ENCODE data around the gene OSER1. TPM values are rescaled to one million over a fixed set of nuclear protein-coding genes. Genes with fewer than 3 reads are reported as not detected.

OSER1 gene
- total RNA-seq, 5 donors from 2014 or later (not counting 1 experiment from before 2014, with no cell fraction given): 28.7 to 96.7 (median 35.4) TPM

DNA sequence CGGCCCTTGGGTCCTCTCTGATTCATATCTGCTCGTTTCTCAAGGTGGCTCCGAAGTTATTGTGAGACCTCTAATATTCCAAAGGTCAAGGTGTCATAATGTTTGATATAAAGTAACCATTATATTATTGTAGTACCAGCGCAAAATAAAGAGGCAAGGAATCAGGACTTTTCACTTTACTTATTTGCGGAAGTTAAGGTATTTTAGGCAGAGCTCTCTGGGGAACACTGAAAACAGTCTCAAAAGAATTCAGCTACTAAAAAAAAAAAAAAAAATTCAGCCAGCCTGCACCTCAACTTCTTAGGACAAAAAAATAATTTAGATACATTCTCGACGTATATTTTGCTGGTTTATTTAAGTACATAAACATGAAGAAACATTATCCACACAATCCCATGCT, 2.4 kb downstream of the OSER1 start:
- WGBS (ENCODE audit: insufficient coverage): no CpG with 5 or more reads among the region's 7 CpGs
- Mint-ChIP-seq H3K4me1 (peaks cover 57 to 71% (median 70%) of the 10 kb centered on the region in 3 donors), H3K36me3 (peaks cover 19% of the 10 kb centered on the region), H3K4me3 (peak overlapping the region; percentile 96 to 99 (median 97)), H3K27me3 (no peaks in the 10 kb centered on the region), H3K27ac (peak overlapping the region in 1 of 2 donors; percentile 13), H3K9me3 (no peaks in the 10 kb centered on the region)
- no peak overlapping the region for H3K4me3 ChIP-seq (ENCODE audit: control insufficient read depth in 1 of 2, extremely low read depth in 1 of 2, low read length in 1 of 2)
- peaks cover 0 to 20% of the 10 kb centered on the region in 2 donors for H3K36me3 ChIP-seq (ENCODE audit: control insufficient read depth in 2 of 2, extremely low read depth in 1 of 2, insufficient read depth in 1 of 2, low read length in 1 of 2)
- peaks cover 25% of the 10 kb centered on the region in 2 experiments for H3K4me1 ChIP-seq (ENCODE audit: control insufficient read depth in 1 of 2, extremely low read depth in 1 of 2, insufficient read depth in 2 of 2, low read length in 2 of 2)
- H3K27me3 ChIP-seq (replicated peaks in 1 of 2; ENCODE audit: control insufficient read depth in 2 of 2, extremely low read depth in 1 of 2, insufficient read depth in 2 of 2, low read length in 1 of 2): no peaks in the 10 kb centered on the region
- ChIA-PET POLR2A (interaction anchor here (0.5 to 0.7 kb wide), 3 partner anchors 9 to 773 kb away, joined by 3 to 7 read pairs (median 3); partner anchors contain the start of gene SERINC3 (in 1 of the 2)), CTCF (interaction anchor here (0.6 to 2.0 kb wide), 4 partner anchors 12 to 752 kb away, joined by 3 to 6 read pairs (median 4); no protein-coding TSS in a partner anchor)
- H3K9me3 ChIP-seq: no peaks in the 10 kb centered on the region
- DNase-seq (no peak), ATAC-seq (replicated peaks in 1 of 4) (no peak)
- no peak overlapping the region for H3K27ac ChIP-seq (ENCODE audit: low read length)

DNA sequence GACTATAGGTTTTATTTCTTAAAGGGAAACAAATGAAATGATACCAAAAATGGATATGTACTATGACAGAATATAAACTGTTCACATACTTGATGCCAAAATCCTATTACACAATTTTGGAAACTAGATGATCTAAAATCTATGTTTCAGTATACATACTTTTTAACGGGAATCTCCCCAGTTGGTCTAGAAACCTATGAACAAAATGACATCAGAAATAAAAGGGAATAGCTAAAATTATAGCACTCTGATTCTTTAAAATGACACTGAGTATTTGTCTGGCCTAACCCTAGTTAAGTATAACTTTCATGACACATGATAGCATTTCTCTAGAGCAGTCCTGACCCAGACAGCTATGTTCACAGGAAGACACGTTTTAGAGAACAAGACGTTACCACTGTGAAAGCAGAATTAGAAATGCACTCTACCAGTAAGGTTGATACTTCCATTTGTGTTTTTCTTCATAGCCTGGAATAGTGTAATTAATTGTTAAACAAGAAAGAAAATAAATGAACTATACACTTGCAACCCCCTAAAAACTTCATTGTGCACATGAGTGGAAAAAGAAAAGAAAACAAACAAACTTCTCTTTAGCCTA, 3.3 kb downstream of the OSER1 start:
- Mint-ChIP-seq H3K9me3 (no peaks in the 10 kb centered on the region), H3K27ac (no peak overlapping the region), H3K4me3 (peak overlapping the region in 2 of 3 donors; percentile 44 to 99), H3K27me3 (no peaks in the 10 kb centered on the region), H3K4me1 (peaks cover 54 to 69% (median 66%) of the 10 kb centered on the region in 3 donors), H3K36me3 (peaks cover 26% of the 10 kb centered on the region)
- POLR2A ChIA-PET: interaction anchor here in 1 of 2 donors (0.5 kb wide), 1 partner anchor 342 kb away, joined by 3 read pairs; no protein-coding TSS in a partner anchor
- no peaks in the 10 kb centered on the region for H3K9me3 ChIP-seq
- DNase-seq: no peak
- no peak for ATAC-seq (replicated peaks in 1 of 4)
- H3K4me3 ChIP-seq (ENCODE audit: control insufficient read depth in 1 of 2, extremely low read depth in 1 of 2, low read length in 1 of 2): no peak overlapping the region
- H3K27me3 ChIP-seq (replicated peaks in 1 of 2; ENCODE audit: control insufficient read depth in 2 of 2, extremely low read depth in 1 of 2, insufficient read depth in 2 of 2, low read length in 1 of 2): no peaks in the 10 kb centered on the region
- H3K27ac ChIP-seq (ENCODE audit: low read length): no peak overlapping the region
- CTCF ChIA-PET: interaction anchor here in 1 of 2 donors (0.6 kb wide), 1 partner anchor 62 kb away, joined by 5 read pairs; no protein-coding TSS in a partner anchor
- WGBS (ENCODE audit: insufficient coverage): no CpG with 5 or more reads among the region's 3 CpGs
- peaks cover 0 to 27% of the 10 kb centered on the region in 2 donors for H3K36me3 ChIP-seq (ENCODE audit: control insufficient read depth in 2 of 2, extremely low read depth in 1 of 2, insufficient read depth in 1 of 2, low read length in 1 of 2)
- peaks cover 21 to 25% of the 10 kb centered on the region in 2 experiments for H3K4me1 ChIP-seq (ENCODE audit: control insufficient read depth in 1 of 2, extremely low read depth in 1 of 2, insufficient read depth in 2 of 2, low read length in 2 of 2)

GRCh38 chr20:44206132-44206531, 4.4 kb downstream of the OSER1 start:
- ATAC-seq (replicated peaks in 1 of 4): no peak

GRCh38 chr20:44204832-44205215, 5.7 kb downstream of the OSER1 start:
- Histone ChIP-seq H3K4me3 (ENCODE audit: control insufficient read depth in 1 of 2, extremely low read depth in 1 of 2, low read length in 1 of 2) (no peak overlapping the region), H3K4me1 (ENCODE audit: control insufficient read depth in 1 of 2, extremely low read depth in 1 of 2, insufficient read depth in 2 of 2, low read length in 2 of 2) (peaks cover 8 to 16% of the 10 kb centered on the region in 2 experiments), H3K36me3 (ENCODE audit: control insufficient read depth in 2 of 2, extremely low read depth in 1 of 2, insufficient read depth in 1 of 2, low read length in 1 of 2) (peaks cover 5 to 51% of the 10 kb centered on the region in 2 donors), H3K27me3 (replicated peaks in 1 of 2; ENCODE audit: control insufficient read depth in 2 of 2, extremely low read depth in 1 of 2, insufficient read depth in 2 of 2, low read length in 1 of 2) (no peaks in the 10 kb centered on the region), H3K27ac (ENCODE audit: low read length) (no peak overlapping the region), H3K9me3 (no peaks in the 10 kb centered on the region)
- ATAC-seq (replicated peaks in 1 of 4) (no peak), DNase-seq (no peak)
- peaks cover 48% of the 10 kb centered on the region for H3K36me3 Mint-ChIP-seq
- H3K4me3 Mint-ChIP-seq: no peak overlapping the region
- ChIA-PET POLR2A (no interaction called here), CTCF (no interaction called here)
- H3K27ac Mint-ChIP-seq: no peak overlapping the region
- no peaks in the 10 kb centered on the region for H3K9me3 Mint-ChIP-seq
- H3K27me3 Mint-ChIP-seq: no peaks in the 10 kb centered on the region
- peaks cover 56 to 70% (median 67%) of the 10 kb centered on the region in 3 donors for H3K4me1 Mint-ChIP-seq
- 94% methylated on average over 7 of the region's 10 CpGs for WGBS (ENCODE audit: insufficient coverage)

More at GRCh38 chr20:44206132-44206531, 4.4 kb downstream of the OSER1 start:
- H3K36me3 ChIP-seq (ENCODE audit: control insufficient read depth in 2 of 2, extremely low read depth in 1 of 2, insufficient read depth in 1 of 2, low read length in 1 of 2): peaks cover 0 to 38% of the 10 kb centered on the region in 2 donors
- no peaks in the 10 kb centered on the region for H3K9me3 ChIP-seq
- Mint-ChIP-seq H3K27me3 (no peaks in the 10 kb centered on the region), H3K9me3 (no peaks in the 10 kb centered on the region), H3K36me3 (peaks cover 36% of the 10 kb centered on the region), H3K27ac (no peak overlapping the region), H3K4me3 (no peak overlapping the region), H3K4me1 (peaks cover 48 to 66% (median 62%) of the 10 kb centered on the region in 3 donors)
- no peak for DNase-seq
- CTCF ChIA-PET: interaction anchor here in 1 of 2 donors (1.5 kb wide), 1 partner anchor 11 kb away, joined by 9 read pairs; no protein-coding TSS in a partner anchor
- H3K4me1 ChIP-seq (ENCODE audit: control insufficient read depth in 1 of 2, extremely low read depth in 1 of 2, insufficient read depth in 2 of 2, low read length in 2 of 2): peaks cover 13 to 16% of the 10 kb centered on the region in 2 experiments
- H3K4me3 ChIP-seq (ENCODE audit: control insufficient read depth in 1 of 2, extremely low read depth in 1 of 2, low read length in 1 of 2): no peak overlapping the region
- no peak overlapping the region for H3K27ac ChIP-seq (ENCODE audit: low read length)
- no peaks in the 10 kb centered on the region for H3K27me3 ChIP-seq (replicated peaks in 1 of 2; ENCODE audit: control insufficient read depth in 2 of 2, extremely low read depth in 1 of 2, insufficient read depth in 2 of 2, low read length in 1 of 2)
- POLR2A ChIA-PET: no interaction called here

DNA sequence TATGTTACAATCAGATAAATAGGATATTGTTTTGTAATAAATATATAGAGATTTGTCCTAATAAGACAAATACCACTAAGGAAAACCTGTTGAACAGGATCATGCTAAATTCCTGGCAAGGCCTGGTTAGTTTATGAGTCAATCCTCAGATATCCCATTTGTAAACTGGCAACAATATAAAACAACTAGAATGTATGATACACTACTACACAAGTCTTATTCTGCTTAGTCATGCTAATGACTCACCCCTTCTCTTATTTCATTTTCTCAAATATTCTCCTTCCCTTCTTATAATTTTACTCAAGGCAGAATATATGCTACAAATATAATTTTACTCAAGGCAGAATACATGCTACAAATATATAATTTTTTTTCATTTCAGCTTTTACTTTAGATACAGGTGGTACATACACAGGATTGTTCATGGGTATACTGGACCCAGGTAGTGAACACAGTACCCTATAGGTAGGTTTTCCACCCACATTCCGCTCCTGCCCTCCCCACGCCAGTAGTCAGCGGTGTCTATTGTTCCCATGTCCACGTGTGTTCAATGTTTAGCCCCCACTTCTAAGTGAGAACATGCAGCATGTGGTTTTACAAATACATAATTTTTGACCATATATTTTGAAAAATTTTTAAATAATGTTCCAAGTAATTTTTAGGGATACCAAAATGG, 6.3 kb downstream of the OSER1 start:
- H3K36me3 ChIP-seq (ENCODE audit: control insufficient read depth in 2 of 2, extremely low read depth in 1 of 2, insufficient read depth in 1 of 2, low read length in 1 of 2): peaks cover 8 to 57% of the 10 kb centered on the region in 2 donors

DNA sequence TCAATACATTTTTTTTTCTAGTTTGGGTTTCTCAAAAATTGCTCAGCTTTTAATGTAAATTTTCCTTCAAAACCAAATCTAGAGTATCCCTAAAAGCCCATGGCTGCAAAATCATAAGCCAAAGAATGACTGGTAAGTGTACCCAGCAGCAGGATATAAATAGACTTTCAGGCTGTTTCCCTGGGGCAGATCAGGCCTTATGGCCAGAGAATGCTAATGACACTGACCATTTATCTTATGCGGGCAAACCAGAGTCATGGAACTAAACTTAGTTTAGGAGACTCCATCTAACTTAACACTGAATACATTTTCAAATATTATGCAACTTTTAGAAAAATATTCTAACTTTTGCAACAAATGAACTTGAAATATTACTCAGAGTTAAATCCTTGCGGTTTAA, 7.4 kb downstream of the OSER1 start:
- ChIA-PET POLR2A (interaction anchor here in 1 of 2 donors (0.6 kb wide), 1 partner anchor 11 kb away, joined by 4 read pairs; no protein-coding TSS in a partner anchor), CTCF (interaction anchor here (0.5 to 1.1 kb wide), 4 partner anchors 14 to 694 kb away, joined by 3 to 4 read pairs (median 3); no protein-coding TSS in a partner anchor)
- Histone ChIP-seq H3K4me3 (ENCODE audit: control insufficient read depth in 1 of 2, extremely low read depth in 1 of 2, low read length in 1 of 2) (no peak overlapping the region), H3K27me3 (replicated peaks in 1 of 2; ENCODE audit: control insufficient read depth in 2 of 2, extremely low read depth in 1 of 2, insufficient read depth in 2 of 2, low read length in 1 of 2) (no peaks in the 10 kb centered on the region), H3K27ac (ENCODE audit: low read length) (no peak overlapping the region), H3K4me1 (ENCODE audit: control insufficient read depth in 1 of 2, extremely low read depth in 1 of 2, insufficient read depth in 2 of 2, low read length in 2 of 2) (peaks cover 2 to 8% of the 10 kb centered on the region in 2 experiments), H3K9me3 (no peaks in the 10 kb centered on the region), H3K36me3 (ENCODE audit: control insufficient read depth in 2 of 2, extremely low read depth in 1 of 2, insufficient read depth in 1 of 2, low read length in 1 of 2) (peaks cover 8 to 65% of the 10 kb centered on the region in 2 donors)
- ATAC-seq (replicated peaks in 1 of 4) (no peak), DNase-seq (no peak)
- Mint-ChIP-seq H3K9me3 (no peaks in the 10 kb centered on the region), H3K4me1 (peaks cover 50 to 64% (median 62%) of the 10 kb centered on the region in 3 donors), H3K36me3 (peaks cover 59% of the 10 kb centered on the region), H3K4me3 (no peak overlapping the region), H3K27me3 (no peaks in the 10 kb centered on the region), H3K27ac (no peak overlapping the region)
- WGBS (ENCODE audit: insufficient coverage): 100% methylated on average over 2 of the region's 2 CpGs

More for the DNA sequence above, 6.3 kb downstream of the OSER1 start:
- no peaks in the 10 kb centered on the region for H3K9me3 Mint-ChIP-seq
- H3K4me3 Mint-ChIP-seq: no peak overlapping the region
- H3K27me3 Mint-ChIP-seq: no peaks in the 10 kb centered on the region
- no peak for DNase-seq
- no peak overlapping the region for H3K4me3 ChIP-seq (ENCODE audit: control insufficient read depth in 1 of 2, extremely low read depth in 1 of 2, low read length in 1 of 2)
- no peak for ATAC-seq (replicated peaks in 1 of 4)
- H3K27ac Mint-ChIP-seq: no peak overlapping the region
- no peaks in the 10 kb centered on the region for H3K9me3 ChIP-seq
- peaks cover 56 to 69% (median 67%) of the 10 kb centered on the region in 3 donors for H3K4me1 Mint-ChIP-seq
- no peak overlapping the region for H3K27ac ChIP-seq (ENCODE audit: low read length)
- no peaks in the 10 kb centered on the region for H3K27me3 ChIP-seq (replicated peaks in 1 of 2; ENCODE audit: control insufficient read depth in 2 of 2, extremely low read depth in 1 of 2, insufficient read depth in 2 of 2, low read length in 1 of 2)
- ChIA-PET POLR2A (no interaction called here), CTCF (no interaction called here)
- H3K36me3 Mint-ChIP-seq: peaks cover 53% of the 10 kb centered on the region
- peaks cover 5 to 11% of the 10 kb centered on the region in 2 experiments for H3K4me1 ChIP-seq (ENCODE audit: control insufficient read depth in 1 of 2, extremely low read depth in 1 of 2, insufficient read depth in 2 of 2, low read length in 2 of 2)
- WGBS (ENCODE audit: insufficient coverage): no CpG with 5 or more reads among the region's 4 CpGs

All from T-cell (primary cell).